Fibroblast of upper back skin (primary cell): Measurements from ENCODE around the gene PLEKHN1.
"Not testable (repeated sequence)": the region's sequence is repeated elsewhere in the genome, so short reads cannot be mapped to it uniquely, and the experiment has no call there.

Source experiments
- DNase-seq: peaks from one replicate; pipeline ENCODE4 v3.0.0-alpha.2; 2013

Gene PLEKHN1

GRCh38 chr1:975365-975764, 9.1 kb downstream of the PLEKHN1 start:
- no peak for DNase-seq

GRCh38 chr1:975896-976683, 9.8 kb downstream of the PLEKHN1 start:
- peak; percentile 39 for DNase-seq

- not testable (repeated sequence) for DNase-seq
Measured at GRCh38 chr1:976791-977190, 10.5 kb downstream of the PLEKHN1 start.

GRCh38 chr1:978069-978834, 12.0 kb downstream of the PLEKHN1 start:
- DNase-seq, result no peak

- no peak for DNase-seq
Measured at GRCh38 chr1:978835-979743, 12.8 kb downstream of the PLEKHN1 start.

GRCh38 chr1:979744-980072, 13.4 kb downstream of the PLEKHN1 start:
- DNase-seq, result no peak

- DNase-seq, result no peak
Measured at GRCh38 chr1:980137-980571, 13.9 kb downstream of the PLEKHN1 start.

- no peak for DNase-seq
Measured at GRCh38 chr1:980602-981395, 14.5 kb downstream of the PLEKHN1 start.

GRCh38 chr1:981491-981954, 15.2 kb downstream of the PLEKHN1 start:
- no peak for DNase-seq

GRCh38 chr1:981955-982558, 15.8 kb downstream of the PLEKHN1 start, which contains the start of gene PERM1:
Gene PERM1 (minus strand): TSS chr1:982093. CDS start chr1:981029, 1,064 bp downstream.
- DNase-seq, result no peak

- no peak for DNase-seq
Measured at GRCh38 chr1:982765-983436, 16.6 kb downstream of the PLEKHN1 start.

GRCh38 chr1:983798-984475, 17.7 kb downstream of the PLEKHN1 start:
- DNase-seq, result no peak

GRCh38 chr1:984476-984814, 18.2 kb downstream of the PLEKHN1 start:
- no peak for DNase-seq

- DNase-seq, result no peak
Measured at GRCh38 chr1:985126-985525, 18.8 kb downstream of the PLEKHN1 start.

GRCh38 chr1:988061-988460, 21.8 kb downstream of the PLEKHN1 start:
- DNase-seq, result not testable (repeated sequence)

- not testable (repeated sequence) for DNase-seq
Measured at GRCh38 chr1:991275-991674, 25.0 kb downstream of the PLEKHN1 start.

GRCh38 chr1:991895-992294, 25.6 kb downstream of the PLEKHN1 start:
- no peak for DNase-seq

GRCh38 chr1:992362-992761, 26.1 kb downstream of the PLEKHN1 start:
- DNase-seq, result no peak

- DNase-seq, result no peak
Measured at GRCh38 chr1:993379-993995, 27.2 kb downstream of the PLEKHN1 start.

- DNase-seq, result not testable (repeated sequence)
Measured at GRCh38 chr1:994546-994945, 28.3 kb downstream of the PLEKHN1 start.
